NCI-H1105 treated with DMSO at 0.1 percent for 48 hours (cell line): ENCODE data around the gene TMEM131L.
"Not testable (repeated sequence)": the region's sequence is repeated elsewhere in the genome, so short reads cannot be mapped to it uniquely, and the experiment has no call there.

Experiments used
- DNase-seq: peaks from one replicate; lab custom pipeline; 2025; lab: John Stamatoyannopoulos, UW

The TMEM131L gene

DNA sequence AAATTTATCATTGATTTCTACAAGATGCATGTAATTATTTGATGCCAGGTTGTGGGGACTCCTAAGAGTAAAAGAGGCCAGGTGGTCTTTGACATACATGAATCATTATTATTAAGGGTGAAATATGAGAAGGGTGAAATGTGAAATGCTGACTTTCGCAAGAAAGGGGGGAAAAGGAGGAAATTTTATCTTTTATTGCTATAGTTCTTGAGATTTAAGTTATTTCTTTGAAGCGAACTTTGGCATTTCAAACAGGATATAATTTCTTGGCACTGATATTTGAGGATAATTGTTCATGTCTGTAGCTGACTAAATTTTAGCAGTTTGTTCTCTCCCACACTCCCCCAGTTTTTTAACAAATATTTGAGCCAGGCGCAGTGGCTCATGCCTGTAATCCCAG, 80.1 kb downstream of the TMEM131L start:
- DNase-seq = no peak

DNA sequence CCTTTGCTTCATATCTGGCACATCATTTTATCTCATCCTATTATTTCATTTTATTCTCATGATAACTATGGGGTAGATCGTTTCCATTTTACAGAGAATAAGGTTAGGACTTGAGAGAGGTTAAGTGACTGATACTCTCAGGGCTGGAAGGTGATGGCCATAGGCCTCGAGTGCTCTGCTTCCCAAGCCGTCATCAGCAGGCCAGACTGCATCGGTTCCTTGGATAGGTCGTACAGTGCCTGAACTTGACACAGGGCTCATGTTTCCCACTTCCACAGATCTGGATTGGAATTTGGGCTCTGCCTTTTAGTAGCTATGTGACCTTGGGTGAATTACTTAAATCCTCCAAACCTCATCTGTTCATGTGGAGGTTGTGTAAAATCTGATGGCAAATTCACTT, 81.4 kb downstream of the TMEM131L start:
- DNase-seq = no peak

DNA sequence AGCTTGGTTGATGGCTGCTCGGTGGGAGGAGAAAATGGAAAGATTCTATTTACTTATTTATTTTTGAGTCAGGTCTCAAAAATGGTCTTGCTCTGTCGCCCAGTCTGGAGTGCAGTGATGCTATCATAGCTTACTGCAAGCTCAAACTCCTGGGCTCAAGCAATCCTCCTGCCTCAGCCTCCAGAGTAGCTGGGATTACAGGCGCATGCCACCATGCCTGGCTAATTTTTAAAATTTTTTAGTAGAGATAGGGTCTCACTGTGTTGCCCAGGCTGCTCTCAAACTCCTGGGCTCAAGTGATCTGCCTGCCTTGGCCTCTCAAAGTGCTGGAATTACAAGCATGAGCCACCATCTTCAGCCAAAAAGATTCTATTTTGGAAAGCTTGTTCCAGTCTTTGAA, 82.7 kb downstream of the TMEM131L start:
- DNase-seq = not testable (repeated sequence)

DNA sequence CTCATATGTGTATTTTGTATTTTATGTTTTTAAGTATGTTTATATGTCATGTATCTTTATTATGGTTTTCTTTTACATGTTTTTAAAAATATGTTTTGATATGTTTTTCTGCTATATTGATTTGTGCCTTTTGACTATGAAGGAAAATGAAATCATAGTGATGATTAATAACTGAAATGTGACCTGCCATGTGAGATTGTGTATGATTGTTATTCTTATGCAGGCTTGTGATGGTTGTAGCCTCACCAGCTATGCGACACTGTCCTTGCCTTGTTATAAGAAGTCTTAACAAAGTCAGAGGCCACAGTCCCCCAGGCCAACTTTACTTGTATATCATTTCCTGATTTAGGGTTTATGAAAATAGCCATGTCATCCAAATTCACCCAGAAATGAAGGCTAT, 83.2 kb downstream of the TMEM131L start:
- no peak for DNase-seq

DNA sequence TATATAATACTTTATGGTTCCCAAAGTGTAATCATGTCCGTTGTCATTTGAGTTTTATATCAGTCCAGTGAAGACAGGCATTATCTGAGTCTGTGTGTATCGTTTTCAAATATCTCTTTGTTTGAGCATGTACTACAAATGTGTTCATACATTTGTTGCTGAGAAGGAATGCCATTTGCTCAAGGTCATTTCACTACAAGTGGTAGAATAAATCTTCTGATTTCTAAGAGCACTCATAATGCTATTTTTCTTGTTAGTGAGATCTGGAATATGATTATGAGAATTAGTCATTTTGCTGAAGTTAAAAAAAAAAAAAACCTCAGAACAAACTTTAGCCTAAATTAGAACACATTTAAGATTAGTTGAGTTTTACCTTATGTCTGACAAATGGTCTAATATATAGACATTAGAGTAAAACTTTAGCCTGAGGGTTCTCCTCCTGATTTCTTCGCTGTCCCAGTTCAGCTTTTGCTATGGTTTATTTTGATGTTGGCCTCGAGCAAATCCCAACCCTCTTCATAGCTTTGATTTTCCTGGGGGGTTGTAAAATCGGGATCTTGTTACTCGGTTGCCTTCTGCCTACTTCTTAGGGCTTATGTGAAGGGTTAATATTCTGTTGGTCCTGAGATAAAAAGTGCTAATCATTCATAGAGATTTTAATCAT, 87.1 kb downstream of the TMEM131L start:
- no peak for DNase-seq

DNA sequence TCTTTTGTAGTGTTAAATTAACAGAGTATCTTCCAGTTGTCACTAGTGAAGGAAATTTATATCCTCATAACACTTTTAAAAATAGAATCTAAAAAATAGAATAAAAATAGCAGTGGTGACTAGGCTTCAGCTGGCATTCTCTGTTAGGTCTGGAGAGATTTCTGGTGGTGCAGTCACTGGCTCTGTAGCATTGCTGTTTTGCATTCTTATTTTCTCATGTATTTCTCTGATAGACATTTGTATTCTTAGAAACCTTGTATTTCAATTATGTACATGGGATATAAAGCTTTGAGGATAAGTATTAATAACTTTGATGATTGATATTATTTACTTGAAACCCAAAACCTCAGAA, 87.6 kb downstream of the TMEM131L start:
- DNase-seq = no peak

DNA sequence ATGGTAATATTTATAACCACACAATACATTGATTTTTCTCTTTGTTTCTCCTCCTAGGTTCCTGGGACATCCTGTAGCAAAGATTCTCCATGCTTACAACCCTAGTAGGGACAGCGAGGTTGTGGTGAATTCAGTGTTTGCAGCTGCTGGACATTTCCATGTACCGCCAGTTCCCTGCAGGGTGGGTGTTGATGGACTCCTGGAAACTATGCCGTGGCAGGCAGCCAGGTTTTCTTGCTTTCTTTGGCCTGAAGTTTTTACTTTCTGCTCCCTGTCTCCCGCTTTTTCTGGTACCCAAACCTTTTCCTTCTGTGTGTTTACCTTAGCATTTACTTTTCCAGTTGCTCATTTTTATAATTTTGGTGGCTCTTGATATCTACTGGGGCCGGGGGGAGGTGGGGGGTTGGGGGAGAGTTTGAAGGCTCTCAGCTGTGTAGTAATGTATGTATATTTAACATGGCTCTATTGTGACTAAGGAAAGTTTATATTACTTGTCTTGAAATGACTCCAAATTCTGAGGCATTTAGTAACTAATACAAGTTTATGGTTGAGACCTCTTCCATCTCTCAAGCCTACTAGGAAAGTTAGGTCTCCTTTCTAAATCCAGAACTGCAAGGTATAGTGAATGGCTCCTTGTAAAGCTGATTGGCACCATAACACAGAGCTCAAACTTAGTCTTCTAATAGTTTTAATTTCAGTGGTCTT, 89.7 kb downstream of the TMEM131L start:
- DNase-seq = no peak

DNA sequence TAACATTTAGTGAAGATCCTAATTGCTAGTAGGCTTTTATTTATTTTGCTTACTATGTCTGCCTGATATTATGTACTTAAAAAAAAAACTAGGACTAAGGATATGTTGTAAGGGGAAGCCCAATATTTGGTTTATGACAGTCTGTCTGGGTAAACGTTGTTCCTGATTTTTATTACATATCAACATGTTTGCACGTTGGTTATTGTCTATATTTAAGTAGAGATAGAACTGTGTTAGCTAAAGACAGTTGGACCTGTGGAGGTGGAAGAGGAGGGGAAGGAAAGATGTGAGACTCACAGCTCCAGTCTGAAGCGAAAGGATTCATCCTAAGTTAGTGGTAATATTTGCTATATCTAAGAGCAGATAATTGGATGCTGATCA, 90.3 kb downstream of the TMEM131L start:
- DNase-seq = no peak

DNA sequence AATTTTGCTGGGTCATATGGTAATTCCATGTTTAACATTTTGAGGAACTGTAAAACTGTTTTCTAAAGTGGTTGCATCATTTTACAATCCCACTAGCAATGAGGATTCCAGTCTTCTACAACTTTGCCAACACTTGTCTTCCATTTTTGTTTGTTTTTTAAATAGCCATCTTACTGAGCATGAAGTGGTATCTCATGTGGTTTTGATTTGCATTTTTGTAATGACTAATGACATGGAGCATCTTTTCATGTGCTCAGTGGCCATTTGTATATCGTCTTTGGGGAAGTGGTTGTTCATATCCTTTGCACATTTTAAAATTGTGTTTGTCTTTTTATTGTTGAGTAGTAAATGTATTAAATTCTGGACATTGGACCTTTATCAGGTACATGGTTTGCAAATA, 94.7 kb downstream of the TMEM131L start:
- DNase-seq = no peak

DNA sequence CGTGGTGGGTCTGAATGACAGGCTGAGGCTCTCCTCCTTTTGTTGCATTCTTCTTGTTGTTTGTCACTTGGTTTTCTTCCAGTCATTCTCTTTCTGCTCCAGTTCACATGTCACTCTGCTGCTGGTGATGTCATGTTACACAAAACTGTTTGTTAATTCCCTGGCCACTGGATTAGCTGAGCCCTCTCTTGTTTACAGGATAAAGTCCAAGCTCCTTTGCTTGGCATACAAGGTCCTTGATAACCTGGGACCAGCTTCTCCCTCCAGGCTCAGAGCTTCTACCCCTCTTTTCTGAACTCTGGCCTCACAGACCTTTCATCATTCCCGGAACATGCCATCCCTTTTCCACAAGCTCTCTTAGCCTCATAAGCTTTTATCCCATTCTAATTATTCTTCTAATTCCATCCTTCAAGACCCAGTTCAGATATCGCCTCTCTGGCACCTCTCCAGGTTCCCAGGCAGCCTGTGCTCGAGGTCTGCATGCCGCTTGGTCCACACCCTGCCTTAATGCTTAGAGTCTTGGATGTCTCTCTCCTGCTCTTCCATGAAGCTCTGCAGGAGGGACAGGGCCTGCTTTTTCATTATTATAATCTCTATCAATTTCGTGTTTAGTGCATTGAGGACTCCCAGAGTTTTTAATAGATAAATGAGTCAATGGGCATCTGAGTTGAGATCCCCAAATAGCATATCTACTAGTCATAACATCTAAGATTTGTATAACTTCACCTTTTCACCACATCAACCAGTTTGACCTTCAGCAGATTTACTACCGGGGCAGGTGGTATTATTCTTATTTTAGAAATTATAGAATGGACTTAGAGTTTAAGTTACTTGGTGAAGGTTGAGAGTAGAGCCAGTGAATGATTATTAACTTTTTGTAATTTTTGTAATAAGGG, 98.7 kb downstream of the TMEM131L start:
- DNase-seq = no peak

DNA sequence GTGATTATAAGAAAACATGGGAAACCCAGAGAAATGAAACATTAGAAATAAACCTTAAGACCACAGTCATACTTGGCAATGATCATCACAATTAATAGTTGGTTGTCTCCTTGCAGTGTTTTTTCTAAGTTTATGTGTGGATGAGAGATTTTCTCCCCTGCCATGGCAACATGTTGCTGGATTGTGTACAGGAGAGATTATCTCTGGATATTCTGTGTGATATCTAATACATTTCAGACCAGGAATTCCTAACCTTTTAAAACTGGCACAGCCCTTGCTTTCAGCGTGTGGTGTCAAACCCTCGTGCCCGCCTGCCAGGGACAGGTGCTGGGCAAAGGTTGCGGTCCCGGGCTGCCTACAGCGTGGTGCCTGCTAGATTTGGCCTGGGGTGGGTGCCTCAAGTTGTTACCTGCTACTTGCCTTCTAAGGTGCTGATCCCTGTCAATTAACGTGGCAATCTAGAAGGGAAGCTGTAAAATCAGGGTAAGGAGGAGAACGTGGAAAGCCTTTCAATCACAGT, 100.5 kb downstream of the TMEM131L start:
- no peak for DNase-seq

DNA sequence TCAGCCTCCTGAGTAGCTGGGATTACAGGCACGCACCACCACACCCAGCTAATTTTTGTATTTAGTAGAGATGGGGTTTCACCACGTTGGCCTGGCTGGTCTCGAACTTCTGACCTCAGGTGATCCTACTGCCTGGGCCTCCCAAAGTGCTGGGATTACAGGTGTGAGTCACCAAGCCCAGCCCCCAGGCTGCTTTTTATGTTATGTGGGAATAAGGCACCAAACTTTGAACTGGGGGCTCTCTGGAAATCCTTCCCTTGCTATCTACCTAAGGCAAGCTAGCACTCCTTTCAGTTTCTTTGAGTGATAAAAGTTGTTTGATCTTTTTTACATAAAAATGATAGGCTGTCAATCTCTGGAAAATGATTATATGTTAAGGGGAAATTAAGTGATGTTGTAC, 101.5 kb downstream of the TMEM131L start:
- DNase-seq = not testable (repeated sequence)

DNA sequence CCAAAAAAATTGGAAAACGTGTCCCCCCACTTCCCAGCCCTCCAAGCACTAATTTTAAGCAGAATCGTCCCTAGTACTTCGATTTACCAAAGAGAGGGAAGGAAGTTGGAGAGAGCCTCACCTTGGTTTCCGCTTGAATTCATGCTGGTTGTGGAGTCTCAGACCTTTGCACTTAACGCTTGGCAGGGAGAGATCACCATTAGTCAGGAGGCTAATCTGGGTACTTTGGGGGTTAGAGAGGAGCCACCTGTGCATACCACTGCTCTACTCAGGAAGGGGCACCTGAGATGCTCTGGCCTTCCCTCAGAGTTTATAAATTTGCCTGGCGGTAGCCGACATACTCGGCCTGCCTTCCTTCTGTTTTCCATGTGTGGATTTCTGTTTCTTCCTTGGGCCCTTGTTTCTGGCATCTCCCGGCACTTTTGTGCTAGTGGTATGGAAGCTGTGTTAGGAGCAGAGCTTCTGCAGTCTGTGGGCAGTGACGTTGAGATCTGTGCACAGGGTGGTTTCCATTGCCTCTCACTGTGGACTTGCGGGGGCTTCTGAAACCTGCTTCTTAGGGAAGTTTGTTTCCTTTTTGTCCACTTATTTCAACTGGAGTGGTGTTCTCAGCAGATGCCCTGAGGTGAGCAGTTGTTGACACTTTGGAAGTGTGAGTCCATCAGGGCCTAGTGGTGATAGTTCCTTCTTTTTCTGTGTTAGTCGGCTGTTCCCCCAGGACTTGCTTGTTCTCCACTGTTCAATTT, 104.2 kb downstream of the TMEM131L start:
- no peak for DNase-seq

DNA sequence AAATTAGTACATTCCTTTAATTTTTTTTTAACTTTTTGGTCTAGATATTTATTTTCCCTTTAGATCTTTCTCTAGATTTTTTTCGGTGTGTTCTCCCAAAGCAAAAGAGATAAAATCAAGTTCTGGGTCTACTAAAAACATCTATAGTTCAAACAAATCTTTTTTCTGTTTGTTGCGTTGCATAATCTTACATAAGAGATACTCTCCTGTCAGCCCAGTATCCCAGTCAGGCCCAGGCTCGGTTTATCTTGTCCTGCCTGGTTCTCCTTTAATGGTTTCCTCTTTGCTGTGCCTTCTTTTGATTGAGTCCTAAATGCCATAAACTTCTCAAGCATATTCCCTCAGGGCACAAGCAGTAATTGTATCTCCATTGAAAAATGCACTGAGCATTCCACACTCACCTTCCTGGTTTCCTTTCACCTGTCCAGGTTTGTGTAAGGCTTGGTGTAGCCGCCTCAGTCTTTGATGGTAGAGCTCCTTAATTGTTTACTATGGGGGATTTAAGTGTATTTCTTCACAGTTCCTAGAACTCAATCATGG, 104.9 kb downstream of the TMEM131L start:
- no peak for DNase-seq

DNA sequence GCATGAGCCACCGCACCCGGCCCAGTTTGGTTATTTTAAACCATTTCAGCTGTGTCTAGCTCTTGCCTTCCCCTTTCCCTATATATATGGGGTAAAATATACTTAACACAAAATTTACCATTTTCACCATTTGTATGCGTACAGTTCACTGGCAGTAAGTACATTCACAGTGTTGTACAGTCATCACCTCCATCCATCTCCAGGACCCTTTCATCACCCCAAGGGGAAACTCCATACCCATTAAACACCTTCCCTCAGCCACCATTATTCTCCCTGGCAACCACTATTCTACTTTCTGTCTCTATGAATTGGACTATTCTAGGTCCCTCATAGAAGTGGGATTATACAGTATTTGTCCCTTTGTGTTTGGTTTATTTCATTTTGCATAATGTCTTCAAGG, 106.4 kb downstream of the TMEM131L start:
- no peak for DNase-seq

DNA sequence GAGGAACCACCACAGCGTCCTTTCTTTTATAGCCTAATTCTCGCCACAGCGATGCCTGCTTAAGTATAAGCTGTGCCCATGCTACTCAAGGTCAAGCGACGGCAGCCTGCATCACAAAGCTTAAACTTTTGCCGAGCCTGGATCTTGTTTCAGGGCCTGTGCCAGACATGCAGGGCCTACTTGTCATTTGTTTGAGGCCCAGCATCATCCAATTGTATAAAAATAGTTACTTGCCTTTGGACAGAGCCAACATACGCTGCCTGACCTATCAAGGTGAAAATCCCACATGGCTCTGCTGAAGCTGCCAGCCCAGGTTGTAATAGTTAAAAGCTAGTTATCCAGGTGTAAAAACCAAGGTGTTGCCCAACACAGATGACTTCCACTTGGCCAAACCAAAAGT, 107.1 kb downstream of the TMEM131L start:
- no peak for DNase-seq

DNA sequence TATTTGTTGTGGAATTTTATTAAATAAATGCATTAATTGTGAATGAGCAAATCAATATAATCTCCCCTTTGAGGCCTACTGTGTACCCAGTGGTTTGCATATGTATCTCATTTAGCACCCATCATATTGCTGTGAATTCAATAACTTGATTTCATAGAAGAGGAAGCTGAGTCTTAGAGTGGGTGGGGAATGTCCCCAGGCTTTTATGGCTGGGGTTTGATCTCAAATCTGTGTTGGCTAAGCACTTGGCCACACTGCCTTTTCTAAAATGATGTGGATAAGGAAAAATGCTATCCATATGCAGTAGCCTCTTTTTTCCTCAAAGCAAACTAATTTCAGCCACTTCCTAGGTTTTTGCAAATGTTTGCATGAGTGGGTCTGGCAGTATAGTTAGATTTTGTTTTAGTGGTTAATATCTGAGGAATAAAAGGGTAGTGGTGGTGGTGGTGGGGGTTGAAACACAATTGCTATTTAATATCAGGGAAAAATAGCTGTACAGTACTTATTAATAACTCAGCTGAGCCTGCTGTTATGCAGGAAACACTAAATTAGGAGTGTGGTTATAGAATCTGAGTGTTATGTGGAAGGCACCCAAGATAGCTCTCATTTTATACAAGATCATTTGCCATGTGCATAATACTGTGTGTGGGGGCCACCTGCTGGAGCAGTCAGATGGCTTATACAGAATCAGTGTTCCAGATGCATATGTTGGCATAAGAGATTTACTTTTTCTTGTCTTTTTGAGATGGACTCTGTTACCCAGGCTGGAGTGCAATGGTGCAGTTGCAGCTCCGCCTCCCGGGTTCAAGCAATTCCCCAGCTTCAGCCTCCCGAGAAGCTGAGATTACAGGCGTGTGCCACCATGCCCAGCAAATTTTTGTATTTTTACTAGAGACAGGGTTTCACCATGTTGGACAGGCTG, 108.0 kb downstream of the TMEM131L start:
- DNase-seq = peak; percentile 40

DNA sequence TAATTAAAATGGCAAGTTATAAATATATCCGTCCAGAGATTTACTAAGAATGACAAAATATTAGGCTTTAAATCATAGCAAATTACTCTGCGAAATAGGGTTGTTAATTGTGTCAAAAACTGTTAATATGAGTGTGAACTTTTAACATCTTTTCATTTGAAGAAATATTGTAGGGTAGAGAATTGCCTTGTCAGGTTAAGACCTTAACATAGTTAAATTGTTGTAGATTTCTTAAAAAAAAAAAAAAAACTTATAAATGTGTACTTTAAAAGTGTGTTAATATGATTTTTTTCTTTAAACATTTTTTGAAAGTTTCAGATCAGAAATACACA, 110.2 kb downstream of the TMEM131L start:
- no peak for DNase-seq

DNA sequence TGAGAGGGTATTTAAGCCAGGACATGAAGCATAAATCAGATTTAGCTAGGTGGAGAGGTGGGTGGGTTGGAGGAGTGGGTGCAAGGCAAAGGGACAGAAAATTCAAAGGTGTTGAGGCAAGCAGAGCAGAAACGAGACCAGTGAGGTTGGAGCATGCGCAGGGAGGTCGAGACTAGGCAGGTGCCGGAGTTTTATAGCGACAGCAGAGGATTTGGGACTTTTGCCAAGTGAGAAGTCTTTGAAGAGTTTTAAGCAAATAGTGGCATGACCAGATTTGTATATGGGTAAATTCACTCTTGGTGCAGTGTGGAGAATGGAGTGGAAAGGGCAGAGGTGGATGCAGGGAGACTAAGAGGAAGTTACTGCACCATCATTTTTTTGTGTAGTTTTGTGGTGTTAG, 110.9 kb downstream of the TMEM131L start:
- peak; percentile 6 for DNase-seq

DNA sequence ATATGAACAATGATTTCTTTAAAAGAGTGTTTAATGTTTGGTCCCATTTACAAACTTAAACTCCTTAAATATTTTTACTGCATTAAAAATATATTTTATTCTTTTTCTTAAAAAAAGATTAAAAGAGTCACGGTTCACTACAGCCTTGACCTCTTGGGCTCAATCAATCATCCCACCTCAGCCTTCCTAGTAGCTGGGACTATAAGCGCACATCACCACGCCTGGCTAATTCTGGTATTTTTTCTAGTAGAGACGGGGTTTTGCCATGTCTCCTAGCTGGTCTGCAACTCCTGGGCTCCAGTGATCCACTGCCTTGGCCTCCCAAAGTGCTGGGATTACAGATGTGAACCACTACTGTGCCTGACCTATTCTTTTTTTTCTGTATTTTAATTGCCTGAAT, 113.2 kb downstream of the TMEM131L start:
- no peak for DNase-seq

DNA sequence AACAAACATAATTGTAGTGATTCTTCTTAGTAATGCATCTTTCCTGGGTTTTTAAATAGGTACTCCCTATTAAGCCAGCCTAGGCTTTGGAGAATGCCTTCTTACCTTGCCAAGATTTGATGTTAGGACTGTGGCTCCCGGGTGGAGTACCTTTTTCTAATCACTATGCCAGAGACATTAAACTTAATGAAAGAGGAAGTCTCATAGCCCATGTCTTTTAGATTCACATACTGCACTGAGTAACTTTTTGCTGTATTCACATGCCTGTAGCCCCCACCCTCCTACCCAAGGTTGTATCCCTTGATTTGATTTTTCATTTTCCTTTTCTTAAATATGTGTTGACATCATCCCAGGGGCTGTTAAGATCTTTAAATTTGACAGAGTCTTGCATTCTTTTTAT, 113.7 kb downstream of the TMEM131L start:
- no peak for DNase-seq
